ENCODE measurements around the gene CAP1. TPM values are rescaled to one million over a fixed set of nuclear protein-coding genes. Genes with fewer than 3 reads are reported as not detected.

Gene CAP1
- total RNA-seq, 4 donors from 2014 or later: 81.0 to 290 (median 238) TPM

- in situ Hi-C loops (cut with MboI; ENCODE audit: low pct_ligation_motif_present in 1 of 4, low pct_unique_long_range_greater_than_20kb in 1 of 4, low sequenced_read_pairs in 3 of 4): no loop called here
- intact Hi-C loops (cut with DNase I; ENCODE audit: low total_unique reads): no loop called here
- H3K4me1 ChIP-seq: peaks cover 27 to 89% (median 28%) of the 10 kb centered on the region in 4 donors
- no peaks in the 10 kb centered on the region for H3K9me3 ChIP-seq
- 55% methylated on average over 2 of the region's 2 CpGs; no CpG with 5 or more reads in 1 of the 2 donors for WGBS, 2 donors (ENCODE audit: low coverage in 1 of 2)
- TF ChIP-seq POLR2A (IDR thresholded peaks at IDR 0.05) (no peak), CTCF (IDR thresholded peaks at IDR 0.05) (no peak), POLR2AphosphoS5 (IDR thresholded peaks at IDR 0.05) (no peak), EP300 (IDR thresholded peaks at IDR 0.05; ENCODE audit: low read depth) (no peak)
- no peak overlapping the region for H3K4me3 ChIP-seq
- no peak for DNase-seq
- peak overlapping the region; percentile 6 to 46 (median 29) for H3K27ac ChIP-seq
- no peaks in the 10 kb centered on the region for H3K27me3 ChIP-seq
- no peaks in the 10 kb centered on the region for H3K36me3 ChIP-seq
Measured at GRCh38 chr1:40049725-40050124, 9.2 kb downstream of the CAP1 start.

GRCh38 chr1:40050863-40051262 is 10.3 kb downstream of the CAP1 start:
- no peak overlapping the region for H3K4me3 ChIP-seq
- peaks cover 19 to 88% (median 24%) of the 10 kb centered on the region in 4 donors for H3K4me1 ChIP-seq
- in situ Hi-C loops (cut with MboI; ENCODE audit: low pct_ligation_motif_present in 1 of 4, low pct_unique_long_range_greater_than_20kb in 1 of 4, low sequenced_read_pairs in 3 of 4): no loop called here
- no peak for DNase-seq
- peak overlapping the region in 1 of 4 donors; percentile 6 for H3K27ac ChIP-seq
- no peaks in the 10 kb centered on the region for H3K27me3 ChIP-seq
- no peaks in the 10 kb centered on the region for H3K36me3 ChIP-seq
- no peak for TF ChIP-seq POLR2A (IDR thresholded peaks at IDR 0.05)
- no peak for TF ChIP-seq POLR2AphosphoS5 (IDR thresholded peaks at IDR 0.05)
- TF ChIP-seq EP300 (IDR thresholded peaks at IDR 0.05; ENCODE audit: low read depth): no peak
- no peak for TF ChIP-seq CTCF (IDR thresholded peaks at IDR 0.05)
- no peaks in the 10 kb centered on the region for H3K9me3 ChIP-seq
- WGBS, 2 donors (ENCODE audit: low coverage in 1 of 2): 61 to 66% methylated on average over 3 of the region's 3 CpGs
- intact Hi-C loops (cut with DNase I; ENCODE audit: low total_unique reads): no loop called here

GRCh38 chr1:40053138-40053887 is 12.8 kb downstream of the CAP1 start:
- DNase-seq: no peak
- in situ Hi-C loops (cut with MboI; ENCODE audit: low pct_ligation_motif_present in 1 of 4, low pct_unique_long_range_greater_than_20kb in 1 of 4, low sequenced_read_pairs in 3 of 4) (no loop called here), intact Hi-C loops (cut with DNase I; ENCODE audit: low total_unique reads) (no loop called here)
- 75 to 84% methylated on average over 3 to 11 of the region's 11 CpGs for WGBS, 2 donors (ENCODE audit: low coverage in 1 of 2)
- no peaks in the 10 kb centered on the region for H3K27me3 ChIP-seq
- H3K36me3 ChIP-seq: no peaks in the 10 kb centered on the region
- no peak overlapping the region for H3K4me3 ChIP-seq
- no peak overlapping the region for H3K27ac ChIP-seq
- H3K9me3 ChIP-seq: no peaks in the 10 kb centered on the region
- no peak for TF ChIP-seq POLR2AphosphoS5 (IDR thresholded peaks at IDR 0.05)
- peaks cover 23 to 87% (median 37%) of the 10 kb centered on the region in 4 donors for H3K4me1 ChIP-seq

GRCh38 chr1:40056519-40057309 is 16.2 kb downstream of the CAP1 start:
- Histone ChIP-seq H3K4me1 (peaks cover 37 to 89% (median 48%) of the 10 kb centered on the region in 4 donors), H3K36me3 (peaks cover 0 to 16% (median 6%) of the 10 kb centered on the region in 4 donors), H3K9me3 (no peaks in the 10 kb centered on the region), H3K27ac (peak overlapping the region in 2 of 4 donors; percentile 19 to 80), H3K27me3 (no peaks in the 10 kb centered on the region), H3K4me3 (no peak overlapping the region)
- TF ChIP-seq POLR2A (IDR thresholded peaks at IDR 0.05) (no peak), CTCF (IDR thresholded peaks at IDR 0.05) (no peak), POLR2AphosphoS5 (IDR thresholded peaks at IDR 0.05) (no peak), EP300 (IDR thresholded peaks at IDR 0.05; ENCODE audit: low read depth) (no peak)
- no peak for DNase-seq
- 90 to 92% methylated on average over 4 to 5 of the region's 5 CpGs for WGBS, 2 donors (ENCODE audit: low coverage in 1 of 2)
- intact Hi-C loops (cut with DNase I; ENCODE audit: low total_unique reads) (no loop called here), in situ Hi-C loops (cut with MboI; ENCODE audit: low pct_ligation_motif_present in 1 of 4, low pct_unique_long_range_greater_than_20kb in 1 of 4, low sequenced_read_pairs in 3 of 4) (no loop called here)

All from transverse colon (tissue), 4 donors.